Measurements from ENCODE around the gene NIPAL1.
"Not testable (repeated sequence)": the region's sequence is repeated elsewhere in the genome, so short reads cannot be mapped to it uniquely, and the experiment has no call there.

NIPAL1 gene

DNA sequence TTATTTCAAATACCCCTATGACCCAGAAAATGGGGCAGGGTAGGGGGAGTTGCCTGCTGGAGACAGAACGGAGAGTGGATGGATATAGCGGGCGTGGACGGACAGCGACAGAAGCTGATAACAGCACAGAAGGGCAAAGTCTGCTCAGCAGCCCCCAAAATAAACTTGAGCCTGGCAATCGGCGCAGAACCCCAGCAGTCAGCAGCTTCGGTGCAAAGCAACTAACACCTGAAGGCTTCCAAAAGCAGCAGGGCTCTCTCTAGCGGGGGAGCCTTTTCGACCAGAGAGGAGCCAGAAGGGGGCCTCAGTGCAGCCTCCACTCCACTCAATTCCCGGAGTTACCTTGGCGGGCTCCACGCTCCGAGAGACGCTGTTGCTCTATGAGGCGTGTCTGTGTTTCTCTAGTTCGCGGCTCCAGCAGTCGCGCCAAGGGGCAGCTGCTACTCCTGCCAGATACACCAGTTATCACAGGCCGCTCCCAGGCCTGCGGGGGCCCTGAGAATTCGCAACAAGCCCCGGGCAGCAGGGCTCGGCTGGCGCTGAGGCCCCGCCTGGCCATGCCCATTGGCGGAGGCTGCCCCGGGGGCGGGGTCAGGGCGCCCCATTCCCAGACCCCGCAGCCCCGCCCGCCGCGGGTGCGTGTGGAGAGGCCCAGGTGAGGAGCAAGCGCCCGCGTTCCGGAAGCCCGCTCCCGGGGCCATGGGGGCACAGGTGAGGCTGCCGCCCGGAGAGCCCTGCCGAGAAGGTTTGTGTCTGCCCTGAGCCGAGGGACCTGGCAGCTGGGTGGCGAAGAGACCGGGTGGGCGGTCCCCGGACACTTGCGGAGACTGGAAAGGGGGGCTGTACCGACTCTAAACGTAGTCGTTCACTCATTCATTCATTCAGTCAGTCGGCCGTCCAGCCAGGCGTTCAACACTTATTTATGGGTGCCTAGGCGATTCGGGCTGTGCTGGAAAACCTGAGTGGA is at the start of gene NIPAL1, which contains the start of gene CNGA1:
NIPAL1 (plus strand) TSS at position 632 of the 967 bp plus-strand sequence; CDS start at position 700, 68 bp downstream.
CNGA1 (minus strand) TSS at position 541 of the 967 bp plus-strand sequence. CDS start 63,992 bp downstream, outside the sequence.
- ChIA-PET CTCF (interaction anchor here (0.5 to 1.0 kb wide), 7 partner anchors 28 to 410 kb away, joined by 3 to 4 read pairs (median 3); no protein-coding TSS in a partner anchor), POLR2A (ENCODE audit: low non-redundant PET) (no interaction called here)
- TF ChIP-seq, protein P1, sequence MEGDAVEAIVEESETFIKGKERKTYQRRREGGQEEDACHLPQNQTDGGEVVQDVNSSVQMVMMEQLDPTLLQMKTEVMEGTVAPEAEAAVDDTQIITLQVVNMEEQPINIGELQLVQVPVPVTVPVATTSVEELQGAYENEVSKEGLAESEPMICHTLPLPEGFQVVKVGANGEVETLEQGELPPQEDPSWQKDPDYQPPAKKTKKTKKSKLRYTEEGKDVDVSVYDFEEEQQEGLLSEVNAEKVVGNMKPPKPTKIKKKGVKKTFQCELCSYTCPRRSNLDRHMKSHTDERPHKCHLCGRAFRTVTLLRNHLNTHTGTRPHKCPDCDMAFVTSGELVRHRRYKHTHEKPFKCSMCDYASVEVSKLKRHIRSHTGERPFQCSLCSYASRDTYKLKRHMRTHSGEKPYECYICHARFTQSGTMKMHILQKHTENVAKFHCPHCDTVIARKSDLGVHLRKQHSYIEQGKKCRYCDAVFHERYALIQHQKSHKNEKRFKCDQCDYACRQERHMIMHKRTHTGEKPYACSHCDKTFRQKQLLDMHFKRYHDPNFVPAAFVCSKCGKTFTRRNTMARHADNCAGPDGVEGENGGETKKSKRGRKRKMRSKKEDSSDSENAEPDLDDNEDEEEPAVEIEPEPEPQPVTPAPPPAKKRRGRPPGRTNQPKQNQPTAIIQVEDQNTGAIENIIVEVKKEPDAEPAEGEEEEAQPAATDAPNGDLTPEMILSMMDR (conservative IDR thresholded peaks at IDR 0.05; ENCODE audit: low read depth): no peak; the same call in 1 of the 2 replicates
- H3K27ac ChIP-seq: no peak within 1 kb of the TSS
- DNase-seq (ENCODE audit: low spot score): peak; percentile 94

DNA sequence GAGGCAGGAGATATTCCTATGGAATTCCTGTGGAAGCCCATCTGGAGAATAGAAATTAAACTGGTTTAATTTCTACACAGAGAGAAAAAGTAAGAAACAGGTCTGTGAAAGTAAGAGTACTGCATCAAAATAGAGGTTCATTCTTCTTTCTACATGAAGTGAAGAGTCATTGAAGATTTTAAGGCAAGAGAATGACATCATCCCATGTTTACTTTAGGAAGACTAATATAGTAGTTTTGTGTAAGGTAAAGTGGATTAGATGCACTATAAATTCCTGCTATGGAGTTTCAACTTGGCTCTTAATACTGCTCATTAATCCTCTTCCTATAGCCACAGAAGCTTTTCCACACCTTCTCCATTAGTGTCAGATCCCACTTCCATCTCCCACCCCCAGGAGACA is 47.7 kb upstream of the NIPAL1 start:
- no peak overlapping the region for H3K27ac ChIP-seq
- TF ChIP-seq, protein P1 (conservative IDR thresholded peaks at IDR 0.05; ENCODE audit: low read depth): no peak
- POLR2A ChIA-PET (ENCODE audit: low non-redundant PET): no interaction called here
- CTCF ChIA-PET: no interaction called here
- no peak for DNase-seq (ENCODE audit: low spot score)

- POLR2A ChIA-PET (ENCODE audit: low non-redundant PET): no interaction called here
- no peak overlapping the region for H3K27ac ChIP-seq
- TF ChIP-seq, protein P1 (conservative IDR thresholded peaks at IDR 0.05; ENCODE audit: low read depth): no peak
- CTCF ChIA-PET: no interaction called here
- DNase-seq (ENCODE audit: low spot score): no peak
These were observed 44.4 kb upstream of the NIPAL1 start for GRCh38 chr4:47972181-47972580.

DNA sequence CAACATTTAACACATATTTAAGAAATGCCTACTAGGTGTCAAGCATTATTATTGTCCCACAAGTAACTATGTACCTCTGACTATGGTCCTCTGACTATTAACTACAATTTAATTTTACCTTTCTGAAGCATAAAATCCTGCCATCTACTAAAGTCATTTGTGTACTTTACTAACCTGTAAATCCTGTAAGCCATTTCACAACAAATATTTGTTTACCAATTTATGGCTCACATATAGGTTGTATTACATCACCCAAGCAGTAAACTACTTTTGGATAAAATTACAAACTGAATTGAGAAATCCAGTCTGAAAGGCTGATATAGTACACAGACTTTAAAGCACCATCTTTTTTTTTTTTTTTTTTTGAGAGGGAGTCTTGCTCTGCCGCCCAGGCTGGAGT is 43.9 kb upstream of the NIPAL1 start:
- POLR2A ChIA-PET (ENCODE audit: low non-redundant PET): no interaction called here
- CTCF ChIA-PET: no interaction called here
- TF ChIP-seq, protein P1 (conservative IDR thresholded peaks at IDR 0.05; ENCODE audit: low read depth): no peak
- DNase-seq (ENCODE audit: low spot score): no peak
- no peak overlapping the region for H3K27ac ChIP-seq

GRCh38 chr4:47974566-47974965 is 42.0 kb upstream of the NIPAL1 start:
- POLR2A ChIA-PET (ENCODE audit: low non-redundant PET): no interaction called here
- CTCF ChIA-PET: no interaction called here
- no peak overlapping the region for H3K27ac ChIP-seq
- no peak for DNase-seq (ENCODE audit: low spot score)
- TF ChIP-seq, protein P1 (conservative IDR thresholded peaks at IDR 0.05; ENCODE audit: low read depth): no peak

GRCh38 chr4:47990145-47990544 is 26.4 kb upstream of the NIPAL1 start:
- DNase-seq (ENCODE audit: low spot score): no peak
- TF ChIP-seq, protein P1 (conservative IDR thresholded peaks at IDR 0.05; ENCODE audit: low read depth): no peak
- H3K27ac ChIP-seq: no peak overlapping the region
- ChIA-PET CTCF (no interaction called here), POLR2A (ENCODE audit: low non-redundant PET) (no interaction called here)

DNA sequence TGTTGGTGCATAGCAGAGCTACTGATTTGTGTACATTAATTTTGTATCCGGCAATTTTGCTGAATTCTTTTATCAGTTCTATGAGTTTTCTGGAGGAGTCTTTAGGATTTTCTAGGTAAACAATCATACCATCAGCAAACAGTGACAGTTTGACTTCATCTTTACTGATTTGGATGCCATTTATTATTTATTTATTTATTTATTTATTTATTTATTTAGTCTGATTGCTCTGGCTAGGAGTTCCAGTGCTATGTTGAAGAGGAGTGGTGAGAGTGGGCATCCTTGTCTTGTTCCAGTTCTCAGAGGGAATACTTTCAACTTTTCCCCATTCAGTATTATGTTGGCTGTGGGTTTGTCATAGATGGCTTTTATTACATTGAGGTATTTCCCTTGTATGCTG is 24.1 kb upstream of the NIPAL1 start:
- POLR2A ChIA-PET (ENCODE audit: low non-redundant PET); H3K27ac ChIP-seq; DNase-seq (ENCODE audit: low spot score); CTCF ChIA-PET: not testable (repeated sequence)
